Subcutaneous adipose tissue (tissue), 4 donors: ENCODE results near the gene MACROH2A1. TPM values are rescaled to one million over a fixed set of nuclear protein-coding genes. Genes with fewer than 3 reads are reported as not detected.

ENCODE experiments used
- CTCF ChIP-seq: fragments of 450-650 bp; IDR thresholded peaks from one replicate; pipeline ENCODE4 v1.5.1; 2016; ENCODE audit warnings: low read depth, mild to moderate bottlenecking, control low read depth, antibody characterized with exemption, moderate library complexity
- total RNA-seq, 4 donors: library from RNA; depleted of rRNA; stranded (reverse); fragments of >200 nt; gene quantifications; one replicate each; pipeline ENCODE4 v1.1.0, GENCODE V29; 2016

MACROH2A1 gene
- total RNA-seq, 4 donors from 2014 or later: 207 to 426 (median 282) TPM

GRCh38 chr5:135324897-135325650 lies 74.0 kb downstream of the MACROH2A1 start:
- no peak for TF ChIP-seq CTCF

- TF ChIP-seq CTCF: no peak
These were observed 74.9 kb downstream of the MACROH2A1 start for GRCh38 chr5:135324160-135324559.

GRCh38 chr5:135323701-135324132 lies 75.3 kb downstream of the MACROH2A1 start:
- TF ChIP-seq CTCF: no peak

GRCh38 chr5:135323227-135323626 lies 75.8 kb downstream of the MACROH2A1 start:
- TF ChIP-seq CTCF: no peak

- TF ChIP-seq CTCF: no peak
These were observed 76.3 kb downstream of the MACROH2A1 start for GRCh38 chr5:135322744-135323143.

- TF ChIP-seq CTCF: no peak
These were observed 76.8 kb downstream of the MACROH2A1 start for GRCh38 chr5:135322271-135322670.

GRCh38 chr5:135320718-135321484 lies 78.1 kb downstream of the MACROH2A1 start:
- TF ChIP-seq CTCF: no peak
